ENCODE data around the gene NR4A1.

Gene NR4A1

DNA sequence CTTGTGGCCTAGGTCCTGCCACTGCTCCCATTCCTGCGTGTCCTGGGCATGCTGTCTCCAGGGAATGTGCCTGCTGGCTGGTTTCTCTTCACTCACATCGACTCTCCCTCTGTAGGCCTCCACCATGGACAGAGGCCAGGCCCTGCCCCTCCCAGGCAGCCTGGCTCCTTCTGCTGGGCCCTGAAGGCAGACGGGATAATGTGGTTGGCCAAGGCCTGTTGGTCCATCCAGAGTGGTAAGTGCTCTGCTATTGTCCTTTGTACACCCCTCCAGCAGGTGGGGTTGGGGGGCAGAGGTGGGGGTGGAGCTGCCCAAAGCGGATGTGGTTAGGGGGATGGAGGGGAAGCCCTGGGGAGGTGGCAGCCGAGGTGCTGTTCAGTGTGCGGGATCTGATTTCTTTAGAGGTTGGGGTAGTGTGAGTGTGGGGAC is 9.5 kb upstream of the NR4A1 start:
- no peak for DNase-seq (ENCODE audit: low read depth)

DNA sequence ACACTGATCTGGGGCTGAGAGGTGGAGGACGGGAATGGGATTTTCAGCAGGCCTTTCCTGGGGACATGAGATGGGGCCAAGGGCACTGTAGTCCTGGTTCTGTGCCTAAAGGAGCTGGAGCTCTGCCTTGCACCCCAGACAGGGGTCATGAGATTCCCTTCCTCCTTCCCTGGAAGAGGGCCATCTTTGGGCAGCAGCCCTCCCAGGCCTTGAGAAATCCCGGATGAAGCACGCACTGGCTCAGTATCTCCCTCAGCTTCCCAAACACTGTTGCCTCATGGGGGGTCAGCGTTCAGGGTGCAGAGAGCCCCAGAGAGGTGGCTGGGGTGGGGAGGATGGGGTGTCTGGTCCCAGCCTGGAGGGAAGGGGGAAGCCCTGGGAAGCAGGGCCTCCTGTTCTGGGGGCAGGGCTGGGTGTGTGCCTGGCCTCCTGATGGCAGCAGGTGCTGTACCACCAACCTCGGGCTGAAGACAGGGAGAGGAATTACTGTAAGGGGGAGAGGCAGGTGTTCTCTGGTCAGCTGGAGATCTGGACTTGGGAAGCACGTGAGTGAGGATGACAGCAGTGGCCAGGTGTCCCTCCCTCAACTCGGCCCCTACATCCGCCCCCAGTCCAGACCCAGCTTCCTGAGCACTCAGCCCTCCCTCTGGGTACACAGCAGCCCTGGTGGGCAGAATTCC is 8.4 kb upstream of the NR4A1 start:
- no peak for DNase-seq (ENCODE audit: low read depth)

DNA sequence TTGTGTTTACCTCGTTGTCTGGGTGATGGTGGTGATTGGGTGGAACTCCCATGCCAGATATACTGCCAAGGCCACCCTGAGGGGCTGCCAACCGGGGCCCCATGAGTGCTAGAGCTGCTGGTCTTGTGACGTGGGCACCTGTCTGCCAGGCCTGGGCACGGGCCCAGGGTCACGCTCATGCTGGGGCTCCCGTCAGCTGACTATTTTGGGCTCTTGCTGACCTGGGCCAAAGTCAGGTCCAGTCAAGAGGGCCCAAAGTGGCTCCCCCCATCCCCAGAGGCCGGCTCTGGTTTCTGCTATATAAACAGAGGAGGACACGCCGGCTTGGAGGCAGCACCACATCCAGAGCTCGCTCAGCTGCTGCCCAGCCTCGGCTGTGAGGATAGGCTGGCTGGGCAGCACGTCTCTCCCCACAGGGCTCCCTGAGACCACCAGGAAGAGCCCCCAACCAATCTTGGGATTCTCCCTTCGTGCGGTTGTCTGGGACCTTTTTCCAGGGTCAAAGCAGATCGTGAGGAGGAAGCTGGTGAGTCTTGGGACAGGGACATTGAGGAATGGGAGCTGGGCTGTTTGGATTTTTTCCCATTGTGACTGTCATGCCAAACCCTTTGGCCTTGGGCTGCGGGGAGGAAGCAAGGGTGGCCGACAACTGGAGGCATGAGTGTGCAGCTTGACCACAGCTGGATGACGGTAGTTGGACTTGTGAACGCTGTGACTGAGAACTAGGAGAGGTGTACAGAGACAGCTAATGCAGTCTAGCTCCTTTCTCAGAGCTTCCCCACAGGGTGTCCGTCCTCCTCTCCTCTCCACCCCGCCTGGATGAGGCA is 7.6 kb upstream of the NR4A1 start:
- DNase-seq (ENCODE audit: low read depth) = no peak

DNA sequence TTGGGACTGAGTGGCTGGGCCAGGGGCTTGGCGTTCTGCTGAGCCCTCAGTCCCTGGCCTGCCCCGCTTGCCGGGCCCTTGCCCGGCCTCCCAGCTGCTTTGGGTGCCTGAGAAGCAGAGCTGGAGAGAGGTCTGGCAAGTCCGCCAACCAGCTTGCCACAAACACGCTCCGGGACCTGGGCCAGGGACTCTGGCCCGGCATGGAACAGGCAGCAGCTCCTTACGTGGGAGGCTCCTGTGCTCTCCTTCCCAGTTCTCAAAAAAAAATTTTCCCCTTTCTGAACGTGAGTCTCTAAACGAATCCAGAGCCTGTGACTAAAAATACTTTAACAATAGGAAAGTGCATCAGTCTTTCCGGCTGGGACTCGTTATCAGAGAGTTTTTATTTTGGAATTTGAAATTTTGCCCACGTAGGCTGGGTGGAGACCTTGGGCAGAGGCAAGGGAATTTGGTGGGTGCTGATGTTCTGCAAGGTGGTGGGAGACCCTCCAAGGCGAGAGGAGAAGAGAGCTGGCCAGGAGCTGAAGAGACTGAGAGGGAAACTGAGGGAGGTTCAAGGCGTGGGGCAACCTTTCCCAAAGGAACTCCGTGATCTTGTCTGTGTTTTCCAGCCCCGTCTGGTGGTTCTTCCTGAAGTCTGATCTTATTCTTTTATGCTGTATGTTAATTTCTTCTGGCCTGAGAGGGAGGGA is 6.8 kb upstream of the NR4A1 start:
- no peak for DNase-seq (ENCODE audit: low read depth)

DNA sequence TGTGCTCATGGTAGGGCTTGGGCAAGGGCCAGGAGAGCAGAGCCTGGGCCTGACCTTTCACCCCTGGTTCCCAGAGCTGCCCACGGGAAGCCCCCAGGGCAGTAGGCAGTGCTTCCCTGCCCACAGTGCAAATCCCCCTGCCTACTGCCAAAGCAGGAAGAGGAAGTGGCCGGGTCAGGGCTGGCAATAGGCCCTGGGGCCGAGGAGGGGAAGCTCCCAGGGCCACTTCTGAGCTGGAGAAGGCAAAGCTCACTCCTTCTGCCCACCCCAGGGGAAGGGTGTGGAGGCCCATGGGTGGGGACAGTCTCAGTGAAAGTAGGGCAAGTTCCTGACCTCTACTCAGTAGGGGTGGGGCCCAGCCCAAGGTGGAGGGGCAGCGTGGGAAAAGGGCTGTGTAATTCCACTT is 5.4 kb upstream of the NR4A1 start:
- no peak for DNase-seq (ENCODE audit: low read depth)

DNA sequence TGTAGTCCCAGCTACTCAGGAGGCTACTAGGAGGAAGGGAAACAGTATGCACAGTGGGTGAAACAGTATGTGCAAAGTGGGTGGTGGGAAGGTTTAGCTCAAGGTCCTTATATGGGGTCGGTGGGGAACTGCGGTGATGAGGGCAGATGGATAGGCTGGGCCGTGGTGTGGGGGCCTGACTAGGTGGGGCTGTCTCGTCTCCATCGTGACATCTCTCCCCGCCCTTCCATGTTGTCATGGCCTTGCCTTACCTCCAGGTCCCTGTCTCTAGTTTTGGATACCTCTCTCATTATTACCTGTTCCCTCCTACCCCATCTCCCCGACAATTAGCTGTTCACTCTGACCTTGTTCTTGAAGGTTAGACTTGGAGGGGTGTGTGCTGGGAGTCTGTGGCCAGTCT is 4.4 kb upstream of the NR4A1 start:
- DNase-seq (ENCODE audit: low read depth) = no peak

DNA sequence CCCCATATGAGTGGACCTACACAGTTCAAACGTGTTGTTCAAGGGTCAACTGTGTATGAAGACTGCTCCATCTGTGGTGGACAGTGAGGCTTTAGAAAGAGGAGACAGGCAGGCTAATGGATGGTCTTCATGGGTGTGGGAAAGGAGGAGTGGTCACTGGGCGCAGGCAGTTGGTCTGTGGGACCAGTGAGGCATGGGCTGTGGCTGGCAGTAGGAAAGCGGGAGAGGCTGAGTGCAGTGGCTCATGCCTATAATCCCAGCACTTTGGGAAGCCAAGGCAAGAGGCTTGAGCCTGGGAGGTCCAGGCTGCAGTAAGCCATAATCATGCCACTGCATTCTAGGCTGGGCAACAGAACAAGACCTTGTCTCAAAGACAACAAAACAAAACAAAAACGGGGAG is 2.0 kb upstream of the NR4A1 start:
- DNase-seq (ENCODE audit: low read depth) = no peak

DNA sequence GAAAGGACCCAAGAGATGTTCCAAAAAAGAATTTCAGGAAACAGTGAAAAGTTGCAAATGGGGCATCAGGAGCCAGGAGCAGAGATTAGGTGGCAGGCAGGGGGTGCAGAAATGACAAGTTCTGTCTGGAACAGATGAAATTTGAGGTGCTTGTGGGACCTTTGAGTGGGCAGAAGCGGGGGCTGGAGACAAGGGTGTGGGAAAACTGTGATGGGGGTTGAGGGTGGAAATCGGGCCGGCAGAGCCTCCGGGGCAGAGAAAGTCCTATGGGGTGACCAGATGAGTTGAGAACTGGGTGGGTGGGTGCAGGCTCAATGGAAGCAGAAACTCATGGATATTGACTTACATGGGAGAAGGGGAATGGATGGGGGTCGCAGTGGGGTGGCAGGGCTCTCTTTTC is 1.6 kb upstream of the NR4A1 start:
- DNase-seq (ENCODE audit: low read depth) = no peak

DNA sequence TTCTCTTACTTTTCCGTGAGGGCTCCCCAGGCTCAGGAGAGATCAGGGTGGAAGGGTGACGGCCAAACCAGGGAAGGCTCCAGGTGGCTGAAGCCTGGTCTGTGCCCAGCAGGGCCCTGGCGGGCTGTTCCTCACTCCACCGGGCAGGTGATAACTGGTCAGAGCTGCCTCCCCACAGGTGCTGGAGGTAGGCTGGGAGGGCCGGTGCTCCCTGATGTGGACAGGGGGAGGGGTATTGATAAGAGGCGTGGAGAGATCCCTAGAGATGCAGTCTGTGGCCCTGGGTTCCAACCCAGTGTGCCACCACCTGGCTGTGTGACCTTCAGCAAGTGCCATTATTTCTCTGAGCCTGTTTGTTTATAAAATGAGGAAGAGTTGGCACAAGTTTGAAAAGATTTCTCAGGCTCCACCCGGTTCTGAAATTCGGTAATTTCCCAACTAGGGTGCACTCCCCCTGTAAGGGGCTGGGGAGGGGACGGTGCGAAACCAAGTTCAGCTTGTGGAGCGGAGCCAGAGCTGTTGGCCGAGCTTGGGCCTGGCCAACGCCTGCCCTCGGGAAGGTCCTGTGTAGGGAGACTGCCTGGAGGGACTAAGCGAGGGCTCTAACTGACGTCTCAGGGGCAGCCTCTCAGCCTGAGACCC is 1.0 kb upstream of the NR4A1 start:
- DNase-seq (ENCODE audit: low read depth) = no peak

DNA sequence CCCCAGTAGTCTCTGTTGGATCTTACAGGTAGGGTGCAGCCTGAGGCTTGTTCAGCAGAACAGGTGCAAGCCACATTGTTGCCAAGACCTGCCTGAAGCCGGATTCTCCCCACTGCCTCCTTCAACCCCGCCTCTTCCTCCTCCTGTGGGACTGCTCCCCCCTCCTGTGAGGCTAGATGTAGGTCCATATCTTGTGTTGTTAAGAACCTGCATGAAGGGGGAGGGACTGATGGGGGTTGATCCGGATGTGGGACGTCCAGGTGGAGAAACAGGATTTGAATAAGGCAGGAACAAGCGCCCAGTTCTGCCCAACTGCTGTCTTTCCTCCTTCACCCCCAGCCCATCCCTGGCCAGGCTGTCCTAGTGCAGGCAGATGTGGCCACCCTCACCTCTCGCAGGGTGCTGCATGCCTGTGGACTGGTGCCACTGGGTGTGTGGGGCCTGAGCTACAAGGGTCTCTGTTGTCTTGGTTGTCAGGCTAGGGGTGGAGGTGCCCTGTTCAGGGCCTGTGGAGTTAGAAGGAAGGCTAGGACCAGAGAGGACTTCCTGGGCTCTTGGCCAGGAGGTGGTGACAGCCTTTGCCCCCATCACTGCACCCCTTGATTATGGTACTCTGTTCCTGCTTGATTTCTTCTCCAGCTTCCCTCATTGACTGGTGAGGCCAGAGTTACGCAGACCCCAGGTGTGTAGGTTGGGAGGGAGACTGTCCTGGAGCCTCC is 1.4 kb downstream of the NR4A1 start:
- no peak for DNase-seq (ENCODE audit: low read depth)

DNA sequence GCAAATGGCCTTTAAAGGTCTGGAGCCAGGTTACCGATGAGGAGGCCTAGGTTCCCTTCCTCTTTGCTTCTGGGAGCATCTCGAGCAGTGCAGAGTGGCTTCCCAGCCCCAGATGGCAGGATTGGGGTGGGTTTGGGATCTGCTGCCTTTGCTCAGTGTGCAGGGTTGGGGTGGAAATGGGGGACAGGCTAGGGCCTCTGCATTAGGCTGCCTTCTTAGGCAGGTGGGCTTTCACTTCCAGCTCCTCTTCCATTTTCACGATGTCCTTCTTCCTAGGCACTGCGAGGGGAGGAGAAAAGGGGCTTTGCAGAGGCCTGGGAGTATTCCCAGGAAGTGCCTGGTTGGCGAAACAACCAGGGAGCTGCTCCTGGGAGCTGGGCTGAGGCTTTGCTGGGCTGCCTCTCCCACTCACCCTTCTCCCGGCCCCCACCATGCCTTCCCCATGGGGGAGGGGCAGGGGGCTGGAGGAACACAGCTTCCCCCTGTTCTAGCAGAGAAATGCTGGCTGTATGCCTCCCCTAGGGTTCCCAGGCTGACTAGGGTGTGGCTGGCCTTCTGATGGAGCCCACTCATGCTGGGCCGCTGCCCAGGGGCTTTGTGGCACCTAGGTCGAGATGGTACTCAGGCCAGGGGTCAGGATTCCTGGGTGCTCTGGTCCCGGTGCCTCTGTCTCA is 2.4 kb downstream of the NR4A1 start:
- no peak for DNase-seq (ENCODE audit: low read depth)

DNA sequence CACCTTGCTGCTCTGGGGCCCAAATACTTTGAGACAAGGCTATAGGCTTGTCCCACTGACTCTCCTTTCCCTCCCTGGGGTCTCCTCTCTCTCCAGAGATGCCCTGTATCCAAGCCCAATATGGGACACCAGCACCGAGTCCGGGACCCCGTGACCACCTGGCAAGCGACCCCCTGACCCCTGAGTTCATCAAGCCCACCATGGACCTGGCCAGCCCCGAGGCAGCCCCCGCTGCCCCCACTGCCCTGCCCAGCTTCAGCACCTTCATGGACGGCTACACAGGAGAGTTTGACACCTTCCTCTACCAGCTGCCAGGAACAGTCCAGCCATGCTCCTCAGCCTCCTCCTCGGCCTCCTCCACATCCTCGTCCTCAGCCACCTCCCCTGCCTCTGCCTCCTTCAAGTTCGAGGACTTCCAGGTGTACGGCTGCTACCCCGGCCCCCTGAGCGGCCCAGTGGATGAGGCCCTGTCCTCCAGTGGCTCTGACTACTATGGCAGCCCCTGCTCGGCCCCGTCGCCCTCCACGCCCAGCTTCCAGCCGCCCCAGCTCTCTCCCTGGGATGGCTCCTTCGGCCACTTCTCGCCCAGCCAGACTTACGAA is 3.1 kb downstream of the NR4A1 start:
- DNase-seq (ENCODE audit: low read depth) = no peak

DNA sequence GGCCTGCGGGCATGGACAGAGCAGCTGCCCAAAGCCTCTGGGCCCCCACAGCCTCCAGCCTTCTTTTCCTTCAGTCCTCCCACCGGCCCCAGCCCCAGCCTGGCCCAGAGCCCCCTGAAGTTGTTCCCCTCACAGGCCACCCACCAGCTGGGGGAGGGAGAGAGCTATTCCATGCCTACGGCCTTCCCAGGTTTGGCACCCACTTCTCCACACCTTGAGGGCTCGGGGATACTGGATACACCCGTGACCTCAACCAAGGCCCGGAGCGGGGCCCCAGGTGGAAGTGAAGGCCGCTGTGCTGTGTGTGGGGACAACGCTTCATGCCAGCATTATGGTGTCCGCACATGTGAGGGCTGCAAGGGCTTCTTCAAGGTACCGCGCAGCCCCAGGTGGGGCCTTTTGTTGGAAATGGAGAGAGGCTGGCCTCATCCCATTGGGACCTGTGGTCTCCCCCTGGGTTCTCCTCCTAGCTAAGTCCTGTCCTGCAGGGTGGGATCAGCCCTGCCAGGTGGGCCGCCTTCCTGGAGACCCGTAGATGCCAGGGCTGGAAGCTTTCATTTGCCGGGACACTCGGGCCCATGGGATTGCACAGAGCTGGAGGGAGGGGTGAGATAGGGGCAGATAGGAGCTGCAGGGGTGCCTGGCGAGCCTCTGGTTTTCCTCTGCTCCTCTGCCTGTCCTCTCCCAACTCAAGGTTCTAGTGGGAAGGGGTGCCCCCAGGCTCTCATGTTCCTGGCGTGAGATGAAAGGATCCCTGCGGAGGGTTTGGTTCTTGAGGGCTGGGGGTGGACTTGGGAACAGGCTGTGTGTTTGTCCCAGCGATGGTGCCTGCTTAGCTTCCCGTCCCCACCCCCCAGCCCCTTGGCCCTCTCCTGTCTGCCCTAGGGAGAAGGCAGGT is 3.8 kb downstream of the NR4A1 start:
- DNase-seq (ENCODE audit: low read depth) = no peak

DNA sequence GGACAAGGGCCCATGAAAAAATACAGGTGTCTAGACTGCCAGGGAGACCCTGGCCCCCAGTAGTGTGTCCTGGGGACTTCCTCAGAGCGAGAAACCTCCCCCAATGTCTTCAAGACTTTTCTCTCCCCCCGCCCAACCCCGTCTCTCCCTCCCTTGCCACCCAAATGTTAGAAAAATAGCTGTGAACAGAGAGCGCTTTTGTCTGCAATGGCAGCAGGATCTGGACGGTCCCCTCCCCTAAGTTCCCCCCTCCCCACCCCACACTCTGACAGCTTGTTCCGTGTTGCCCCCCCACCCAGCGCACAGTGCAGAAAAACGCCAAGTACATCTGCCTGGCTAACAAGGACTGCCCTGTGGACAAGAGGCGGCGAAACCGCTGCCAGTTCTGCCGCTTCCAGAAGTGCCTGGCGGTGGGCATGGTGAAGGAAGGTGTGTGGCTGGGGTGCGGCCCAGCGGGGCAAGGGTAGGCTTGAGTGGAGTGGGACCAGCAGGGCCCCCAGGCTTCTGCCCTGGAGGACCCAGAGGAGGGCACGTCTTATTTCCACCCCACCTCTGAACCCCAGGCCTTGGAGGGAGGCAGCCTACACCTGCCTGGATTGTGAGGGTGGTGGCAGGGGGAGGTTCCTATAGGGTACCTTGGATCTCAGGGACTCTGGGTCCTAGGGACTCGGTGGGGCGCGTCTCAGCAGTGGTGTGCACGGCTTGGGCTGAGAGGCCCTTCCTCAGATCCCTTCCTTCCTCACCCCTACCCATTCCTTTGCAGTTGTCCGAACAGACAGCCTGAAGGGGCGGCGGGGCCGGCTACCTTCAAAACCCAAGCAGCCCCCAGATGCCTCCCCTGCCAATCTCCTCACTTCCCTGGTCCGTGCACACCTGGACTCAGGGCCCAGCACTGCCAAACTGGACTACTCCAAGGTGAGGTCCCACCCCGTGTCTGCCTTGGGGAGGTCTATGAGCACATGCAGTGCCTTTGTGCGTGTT is 4.8 kb downstream of the NR4A1 start:
- no peak for DNase-seq (ENCODE audit: low read depth)

DNA sequence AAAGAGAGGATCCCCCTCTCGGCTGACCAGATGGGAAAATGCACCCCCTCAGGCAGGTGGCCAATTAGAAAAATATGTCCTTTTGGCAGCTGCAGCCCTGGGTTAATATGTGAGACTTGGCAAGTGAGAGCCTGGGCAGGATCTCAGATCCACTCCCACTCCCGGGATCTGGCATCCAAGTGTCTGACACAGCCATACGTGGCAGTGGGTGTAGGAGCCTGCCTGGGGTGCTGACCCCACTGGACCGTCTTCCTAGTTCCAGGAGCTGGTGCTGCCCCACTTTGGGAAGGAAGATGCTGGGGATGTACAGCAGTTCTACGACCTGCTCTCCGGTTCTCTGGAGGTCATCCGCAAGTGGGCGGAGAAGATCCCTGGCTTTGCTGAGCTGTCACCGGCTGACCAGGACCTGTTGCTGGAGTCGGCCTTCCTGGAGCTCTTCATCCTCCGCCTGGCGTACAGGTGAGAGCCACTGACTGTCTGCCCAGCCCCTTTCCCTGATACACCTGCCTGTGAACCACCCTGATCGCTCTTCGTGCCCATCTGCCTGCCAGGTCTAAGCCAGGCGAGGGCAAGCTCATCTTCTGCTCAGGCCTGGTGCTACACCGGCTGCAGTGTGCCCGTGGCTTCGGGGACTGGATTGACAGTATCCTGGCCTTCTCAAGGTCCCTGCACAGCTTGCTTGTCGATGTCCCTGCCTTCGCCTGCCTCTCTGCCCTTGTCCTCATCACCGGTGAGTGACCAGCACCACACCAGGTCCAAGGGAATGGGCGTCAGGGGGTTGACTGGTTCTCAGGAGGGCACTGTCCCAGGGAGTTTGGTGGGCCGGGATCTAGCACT is 5.8 kb downstream of the NR4A1 start:
- DNase-seq (ENCODE audit: low read depth) = no peak

DNA sequence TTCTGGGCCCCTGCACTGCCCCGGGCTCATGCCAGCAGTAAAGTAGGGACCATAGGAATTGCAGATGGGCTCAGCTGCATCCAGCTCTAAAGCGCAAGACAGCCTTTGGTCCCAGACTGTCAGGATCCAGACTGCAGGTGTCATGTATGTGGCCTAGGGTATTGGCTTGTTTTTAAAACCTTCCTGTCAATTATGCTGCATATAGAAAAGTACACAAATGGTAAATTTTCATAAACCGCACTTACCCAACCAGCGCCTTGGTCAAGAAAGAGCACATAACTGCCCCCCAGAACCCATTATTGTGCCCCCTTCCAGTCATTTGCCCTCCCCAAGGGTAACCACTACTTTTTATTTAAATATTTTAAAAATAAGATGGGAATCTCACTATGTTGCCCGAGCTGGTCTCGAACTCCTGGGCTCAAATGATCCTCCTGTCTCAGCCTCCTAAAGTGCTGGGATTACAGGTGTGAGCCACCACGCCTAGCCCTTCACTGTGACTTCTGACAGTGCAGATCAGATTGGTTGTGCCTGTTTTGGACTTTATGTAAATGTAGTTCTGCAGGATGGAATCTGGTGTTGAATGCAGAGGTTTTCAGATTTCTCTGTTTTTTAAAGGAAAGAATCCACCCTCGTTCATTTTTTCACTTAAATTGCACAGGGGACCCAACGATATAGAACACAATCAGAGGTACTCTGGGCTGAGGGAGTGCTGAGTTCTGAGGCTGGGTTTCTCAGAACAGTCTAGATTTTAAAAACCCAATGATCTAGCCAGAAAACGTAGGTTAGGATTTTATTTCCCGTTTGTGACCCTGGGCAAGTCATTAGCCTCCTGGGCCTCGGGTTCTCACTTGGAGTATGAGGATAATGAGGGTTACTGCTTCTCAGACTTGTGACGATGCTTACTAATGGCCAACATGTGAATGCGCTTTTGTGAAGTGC is 6.7 kb downstream of the NR4A1 start:
- DNase-seq (ENCODE audit: low read depth) = no peak
